K562 (cell line): ENCODE measurements around the gene ISYNA1. TPM values are rescaled to one million over a fixed set of nuclear protein-coding genes. Genes with fewer than 3 reads are reported as not detected.
A peak's percentile ranks its signal among the peaks of the same experiment; 100 is the strongest.

Source experiments
- CBX1 ChIP-seq: sonication (generic); IDR thresholded peaks from 2 replicates; pipeline ENCODE4 v1.6.1; 2016; ENCODE audit warnings: antibody characterized with exemption, low read depth, mild to moderate bottlenecking
- FOXJ2 ChIP-seq: fragments of 200-800 bp; sonication (Bioruptor generic); IDR thresholded peaks from 2 replicates; pipeline ENCODE4 v1.6.1; 2016; ENCODE audit warnings: missing genetic modification characterization, missing compliant biosample characterization
- GTF2F1 ChIP-seq: IDR thresholded peaks from 2 replicates; pipeline ENCODE4 v1.6.1; 2011; ENCODE audit warnings: low read depth, low read length, improper control_type of control experiment
- KLF6 ChIP-seq: fragments of 250-450 bp; sonication (Bioruptor Pico); IDR thresholded peaks from 2 replicates; pipeline ENCODE4 v1.4.0; 2020; ENCODE audit warnings: mild to moderate bottlenecking, moderate library complexity, borderline replicate concordance
- MCM2 ChIP-seq: fragments of 450-650 bp; IDR thresholded peaks from 2 replicates; pipeline ENCODE4 v1.6.1; 2017; ENCODE audit warnings: low read depth, mild to moderate bottlenecking
- POLR2A ChIP-seq: fragments of 450-650 bp; conservative IDR thresholded peaks from 2 replicates; pipeline ENCODE4 v1.6.1; 2016
- ZNF324 ChIP-seq: fragments of 250-450 bp; sonication (Bioruptor Pico); IDR thresholded peaks from 2 replicates; pipeline ENCODE4 v1.4.0; 2020; ENCODE audit warnings: mild to moderate bottlenecking
- ZNF583 ChIP-seq: fragments of 250-450 bp; sonication (Bioruptor Pico); IDR thresholded peaks from 2 replicates; pipeline ENCODE4 v1.4.0; 2020
- polyA plus RNA-seq, 8 experiments: library from polyadenylated mRNA; depleted of rRNA in 4 of 8; stranded (reverse) in 5 of 8; unstranded in 3 of 8; fragments of >200 nt; fragmentation: Nextera tagmentation in 2 of 8; fragmentation: Illumina TruSeq in 1 of 8; extraction: Ambion mirVana in 2 of 8; extraction: Trizol in 1 of 8; gene quantifications; 2 replicates each; pipeline versions ENCODE4 v1.2.1 to v1.2.3, GENCODE V29; 2011 to 2014; ENCODE audit warnings: inconsistent platforms in 1 of 8, missing spikeins in 1 of 8
- total RNA-seq, 7 experiments: library from RNA; depleted of rRNA in 6 of 7; stranded (reverse); fragments of >200 nt in 6 of 7; fragmentation: Illumina TruSeq in 2 of 7; extraction: Trizol in 2 of 7; gene quantifications; 2 replicates each; pipeline versions ENCODE4 v1.2.1 to v1.2.3, GENCODE V29; 2011 to 2021; ENCODE audit warnings: low replicate concordance in 1 of 7
- TF ChIP-seq, protein P1 (sequence below), 2 experiments: IDR thresholded peaks; 2 replicates each; pipeline ENCODE4 v1.6.1; 2011; ENCODE audit warnings: borderline replicate concordance in 1 of 2, control low read depth in 1 of 2, low read depth in 1 of 2, low read length in 1 of 2, mild to moderate bottlenecking in 1 of 2, mixed read lengths in 1 of 2, moderate library complexity in 1 of 2; ENCODE audit not compliant: insufficient read depth in 1 of 2, insufficient read length in 1 of 2, poor library complexity in 1 of 2, severe bottlenecking in 1 of 2; ENCODE audit errors: extremely low read depth in 1 of 2
- TF ChIP-seq, protein P2 (sequence below): fragments of 450-650 bp; formaldehyde crosslinking; IDR thresholded peaks from 2 replicates; pipeline ENCODE4 v1.4.0; 2022; ENCODE audit warnings: missing genetic modification characterization
- TF ChIP-seq, protein P3 (sequence below): fragments of 250-450 bp; sonication (Bioruptor Pico); IDR thresholded peaks from 2 replicates; pipeline ENCODE4 v1.5.0; 2021
- TF ChIP-seq, protein P4 (sequence below): fragments of 250-450 bp; sonication (Bioruptor Pico); IDR thresholded peaks from 2 replicates; pipeline ENCODE4 v1.8.0; 2021; ENCODE audit warnings: moderate library complexity, mild to moderate bottlenecking, inconsistent platforms
- TF ChIP-seq, protein P5 (sequence below): sonication (generic); formaldehyde crosslinking; IDR thresholded peaks from 2 replicates; pipeline ENCODE4 v1.8.1; 2023; ENCODE audit warnings: missing genetic modification reagents, mild to moderate bottlenecking, borderline replicate concordance
- TF ChIP-seq, protein P6 (sequence below): fragments of 250-450 bp; sonication (Bioruptor Pico); IDR thresholded peaks from 2 replicates; pipeline ENCODE4 v1.5.1; 2021; ENCODE audit warnings: mild to moderate bottlenecking

Gene ISYNA1
- total and polyA plus RNA-seq, 9 of the 15 experiments (the other 6 are each of a cell fraction or from before 2014, with no cell fraction given) = 21.8 to 460 (median 93.2) TPM

DNA sequence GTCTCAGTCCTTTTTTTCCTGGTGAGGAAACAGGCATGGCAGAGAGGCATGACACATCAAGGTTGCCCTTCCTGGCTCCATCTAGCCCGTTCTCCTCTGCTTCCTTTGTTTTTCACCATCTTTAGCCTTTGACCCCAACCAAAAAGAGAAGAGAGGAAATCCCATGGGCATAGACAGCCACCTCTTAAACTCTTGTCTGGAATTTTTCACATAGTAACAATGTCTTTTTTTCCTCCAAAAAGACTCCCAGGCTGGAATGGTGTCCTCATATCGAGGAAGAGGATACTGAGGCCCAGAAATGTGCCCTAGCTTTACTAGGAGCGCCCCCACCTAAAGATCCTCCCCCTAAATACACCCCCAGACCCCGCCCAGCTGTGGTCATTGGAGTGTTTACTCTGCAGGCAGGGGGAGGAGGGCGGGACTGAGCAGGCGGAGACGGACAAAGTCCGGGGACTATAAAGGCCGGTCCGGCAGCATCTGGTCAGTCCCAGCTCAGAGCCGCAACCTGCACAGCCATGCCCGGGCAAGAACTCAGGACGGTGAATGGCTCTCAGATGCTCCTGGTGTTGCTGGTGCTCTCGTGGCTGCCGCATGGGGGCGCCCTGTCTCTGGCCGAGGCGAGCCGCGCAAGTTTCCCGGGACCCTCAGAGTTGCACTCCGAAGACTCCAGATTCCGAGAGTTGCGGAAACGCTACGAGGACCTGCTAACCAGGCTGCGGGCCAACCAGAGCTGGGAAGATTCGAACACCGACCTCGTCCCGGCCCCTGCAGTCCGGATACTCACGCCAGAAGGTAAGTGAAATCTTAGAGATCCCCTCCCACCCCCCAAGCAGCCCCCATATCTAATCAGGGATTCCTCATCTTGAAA is 52.0 kb downstream of the ISYNA1 start, which contains the start of gene GDF15 (continued):
- TF ChIP-seq, protein P1, sequence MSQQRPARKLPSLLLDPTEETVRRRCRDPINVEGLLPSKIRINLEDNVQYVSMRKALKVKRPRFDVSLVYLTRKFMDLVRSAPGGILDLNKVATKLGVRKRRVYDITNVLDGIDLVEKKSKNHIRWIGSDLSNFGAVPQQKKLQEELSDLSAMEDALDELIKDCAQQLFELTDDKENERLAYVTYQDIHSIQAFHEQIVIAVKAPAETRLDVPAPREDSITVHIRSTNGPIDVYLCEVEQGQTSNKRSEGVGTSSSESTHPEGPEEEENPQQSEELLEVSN (IDR thresholded peaks at IDR 0.05; ENCODE audit: borderline replicate concordance in 1 of 2, extremely low read depth in 1 of 2, insufficient read depth in 1 of 2, insufficient read length in 1 of 2, low read depth in 1 of 2, low read length in 1 of 2, poor library complexity in 1 of 2, severe bottlenecking in 1 of 2) = peak; percentile 41 to 66
- TF ChIP-seq, protein P2, sequence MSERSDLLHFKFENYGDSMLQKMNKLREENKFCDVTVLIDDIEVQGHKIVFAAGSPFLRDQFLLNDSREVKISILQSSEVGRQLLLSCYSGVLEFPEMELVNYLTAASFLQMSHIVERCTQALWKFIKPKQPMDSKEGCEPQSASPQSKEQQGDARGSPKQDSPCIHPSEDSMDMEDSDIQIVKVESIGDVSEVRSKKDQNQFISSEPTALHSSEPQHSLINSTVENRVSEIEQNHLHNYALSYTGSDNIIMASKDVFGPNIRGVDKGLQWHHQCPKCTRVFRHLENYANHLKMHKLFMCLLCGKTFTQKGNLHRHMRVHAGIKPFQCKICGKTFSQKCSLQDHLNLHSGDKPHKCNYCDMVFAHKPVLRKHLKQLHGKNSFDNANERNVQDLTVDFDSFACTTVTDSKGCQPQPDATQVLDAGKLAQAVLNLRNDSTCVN (CRISPR knock-in tag) = no peak
- TF ChIP-seq, protein P3, sequence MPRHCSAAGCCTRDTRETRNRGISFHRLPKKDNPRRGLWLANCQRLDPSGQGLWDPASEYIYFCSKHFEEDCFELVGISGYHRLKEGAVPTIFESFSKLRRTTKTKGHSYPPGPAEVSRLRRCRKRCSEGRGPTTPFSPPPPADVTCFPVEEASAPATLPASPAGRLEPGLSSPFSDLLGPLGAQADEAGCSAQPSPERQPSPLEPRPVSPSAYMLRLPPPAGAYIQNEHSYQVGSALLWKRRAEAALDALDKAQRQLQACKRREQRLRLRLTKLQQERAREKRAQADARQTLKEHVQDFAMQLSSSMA (CRISPR knock-in tag) = no peak; the same call in 1 of the 2 replicates
- TF ChIP-seq GTF2F1 (peak; percentile 63), ZNF583 (CRISPR knock-in tag) (peak; percentile 35; the same call in 1 of the 2 replicates), CBX1 (peak; percentile 99), FOXJ2 (peak; percentile 92; the same call in 1 of the 2 replicates), KLF6 (CRISPR knock-in tag) (peak; percentile 8; the same call in 1 of the 2 replicates), ZNF324 (0 out of 2 replicates have a peak, but pooled peaks have one; percentile 23), POLR2A (peak; percentile 99), MCM2 (no peak)
- TF ChIP-seq, protein P4, sequence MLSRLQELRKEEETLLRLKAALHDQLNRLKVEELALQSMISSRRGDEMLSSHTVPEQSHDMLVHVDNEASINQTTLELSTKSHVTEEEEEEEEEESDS (CRISPR knock-in tag) = no peak
- TF ChIP-seq, protein P5, sequence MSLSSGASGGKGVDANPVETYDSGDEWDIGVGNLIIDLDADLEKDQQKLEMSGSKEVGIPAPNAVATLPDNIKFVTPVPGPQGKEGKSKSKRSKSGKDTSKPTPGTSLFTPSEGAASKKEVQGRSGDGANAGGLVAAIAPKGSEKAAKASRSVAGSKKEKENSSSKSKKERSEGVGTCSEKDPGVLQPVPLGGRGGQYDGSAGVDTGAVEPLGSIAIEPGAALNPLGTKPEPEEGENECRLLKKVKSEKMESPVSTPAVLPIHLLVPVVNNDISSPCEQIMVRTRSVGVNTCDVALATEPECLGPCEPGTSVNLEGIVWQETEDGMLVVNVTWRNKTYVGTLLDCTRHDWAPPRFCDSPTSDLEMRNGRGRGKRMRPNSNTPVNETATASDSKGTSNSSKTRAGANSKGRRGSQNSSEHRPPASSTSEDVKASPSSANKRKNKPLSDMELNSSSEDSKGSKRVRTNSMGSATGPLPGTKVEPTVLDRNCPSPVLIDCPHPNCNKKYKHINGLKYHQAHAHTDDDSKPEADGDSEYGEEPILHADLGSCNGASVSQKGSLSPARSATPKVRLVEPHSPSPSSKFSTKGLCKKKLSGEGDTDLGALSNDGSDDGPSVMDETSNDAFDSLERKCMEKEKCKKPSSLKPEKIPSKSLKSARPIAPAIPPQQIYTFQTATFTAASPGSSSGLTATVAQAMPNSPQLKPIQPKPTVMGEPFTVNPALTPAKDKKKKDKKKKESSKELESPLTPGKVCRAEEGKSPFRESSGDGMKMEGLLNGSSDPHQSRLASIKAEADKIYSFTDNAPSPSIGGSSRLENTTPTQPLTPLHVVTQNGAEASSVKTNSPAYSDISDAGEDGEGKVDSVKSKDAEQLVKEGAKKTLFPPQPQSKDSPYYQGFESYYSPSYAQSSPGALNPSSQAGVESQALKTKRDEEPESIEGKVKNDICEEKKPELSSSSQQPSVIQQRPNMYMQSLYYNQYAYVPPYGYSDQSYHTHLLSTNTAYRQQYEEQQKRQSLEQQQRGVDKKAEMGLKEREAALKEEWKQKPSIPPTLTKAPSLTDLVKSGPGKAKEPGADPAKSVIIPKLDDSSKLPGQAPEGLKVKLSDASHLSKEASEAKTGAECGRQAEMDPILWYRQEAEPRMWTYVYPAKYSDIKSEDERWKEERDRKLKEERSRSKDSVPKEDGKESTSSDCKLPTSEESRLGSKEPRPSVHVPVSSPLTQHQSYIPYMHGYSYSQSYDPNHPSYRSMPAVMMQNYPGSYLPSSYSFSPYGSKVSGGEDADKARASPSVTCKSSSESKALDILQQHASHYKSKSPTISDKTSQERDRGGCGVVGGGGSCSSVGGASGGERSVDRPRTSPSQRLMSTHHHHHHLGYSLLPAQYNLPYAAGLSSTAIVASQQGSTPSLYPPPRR (CRISPR knock-in tag) = peak; percentile 86; the same call in 1 of the 2 replicates
- TF ChIP-seq, protein P6, sequence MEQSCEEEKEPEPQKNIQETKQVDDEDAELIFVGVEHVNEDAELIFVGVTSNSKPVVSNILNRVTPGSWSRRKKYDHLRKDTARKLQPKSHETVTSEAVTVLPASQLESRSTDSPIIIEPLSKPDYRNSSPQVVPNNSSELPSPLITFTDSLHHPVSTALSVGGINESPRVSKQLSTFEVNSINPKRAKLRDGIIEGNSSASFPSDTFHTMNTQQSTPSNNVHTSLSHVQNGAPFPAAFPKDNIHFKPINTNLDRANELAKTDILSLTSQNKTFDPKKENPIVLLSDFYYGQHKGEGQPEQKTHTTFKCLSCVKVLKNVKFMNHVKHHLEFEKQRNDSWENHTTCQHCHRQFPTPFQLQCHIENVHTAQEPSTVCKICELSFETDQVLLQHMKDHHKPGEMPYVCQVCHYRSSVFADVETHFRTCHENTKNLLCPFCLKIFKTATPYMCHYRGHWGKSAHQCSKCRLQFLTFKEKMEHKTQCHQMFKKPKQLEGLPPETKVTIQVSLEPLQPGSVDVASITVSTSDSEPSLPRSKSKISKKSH (CRISPR knock-in tag) = no peak
